Measurements from ENCODE around the gene FDPS.

DNA sequence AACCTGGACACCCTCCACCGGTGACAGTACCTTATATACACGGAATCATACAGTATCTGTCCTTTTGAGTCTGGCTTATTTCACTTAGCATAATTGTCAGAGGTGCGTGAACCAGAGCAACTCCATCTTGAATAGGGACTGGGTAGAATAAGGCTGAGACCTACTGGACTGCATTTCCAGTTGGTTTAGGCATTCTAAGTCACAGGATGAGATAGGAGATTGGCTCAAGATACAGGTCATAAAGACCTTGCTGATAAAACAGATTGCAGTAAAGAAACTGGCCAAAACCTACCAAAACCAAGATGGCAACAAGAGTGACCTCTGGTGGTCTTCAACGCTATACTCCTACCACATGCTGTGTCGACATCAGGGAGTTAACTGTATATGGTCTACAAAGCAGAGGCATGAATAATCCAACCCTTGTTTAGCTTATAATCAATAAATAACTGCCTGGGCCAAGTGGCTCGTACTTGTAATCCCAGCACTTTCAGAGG lies 1.4 kb upstream of the FDPS start:
- TF ChIP-seq, protein P1, sequence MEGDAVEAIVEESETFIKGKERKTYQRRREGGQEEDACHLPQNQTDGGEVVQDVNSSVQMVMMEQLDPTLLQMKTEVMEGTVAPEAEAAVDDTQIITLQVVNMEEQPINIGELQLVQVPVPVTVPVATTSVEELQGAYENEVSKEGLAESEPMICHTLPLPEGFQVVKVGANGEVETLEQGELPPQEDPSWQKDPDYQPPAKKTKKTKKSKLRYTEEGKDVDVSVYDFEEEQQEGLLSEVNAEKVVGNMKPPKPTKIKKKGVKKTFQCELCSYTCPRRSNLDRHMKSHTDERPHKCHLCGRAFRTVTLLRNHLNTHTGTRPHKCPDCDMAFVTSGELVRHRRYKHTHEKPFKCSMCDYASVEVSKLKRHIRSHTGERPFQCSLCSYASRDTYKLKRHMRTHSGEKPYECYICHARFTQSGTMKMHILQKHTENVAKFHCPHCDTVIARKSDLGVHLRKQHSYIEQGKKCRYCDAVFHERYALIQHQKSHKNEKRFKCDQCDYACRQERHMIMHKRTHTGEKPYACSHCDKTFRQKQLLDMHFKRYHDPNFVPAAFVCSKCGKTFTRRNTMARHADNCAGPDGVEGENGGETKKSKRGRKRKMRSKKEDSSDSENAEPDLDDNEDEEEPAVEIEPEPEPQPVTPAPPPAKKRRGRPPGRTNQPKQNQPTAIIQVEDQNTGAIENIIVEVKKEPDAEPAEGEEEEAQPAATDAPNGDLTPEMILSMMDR (IDR thresholded peaks at IDR 0.05) = peak in 1 of 6 experiments; percentile 3
- no peak for TF ChIP-seq POLR2A (IDR thresholded peaks at IDR 0.05)
